Measurements from ENCODE around the gene TUBB. TPM values are rescaled to one million over a fixed set of nuclear protein-coding genes. Genes with fewer than 3 reads are reported as not detected.

Gene TUBB
- total RNA-seq, 4 donors from 2014 or later: 151 to 351 (median 255) TPM

DNA sequence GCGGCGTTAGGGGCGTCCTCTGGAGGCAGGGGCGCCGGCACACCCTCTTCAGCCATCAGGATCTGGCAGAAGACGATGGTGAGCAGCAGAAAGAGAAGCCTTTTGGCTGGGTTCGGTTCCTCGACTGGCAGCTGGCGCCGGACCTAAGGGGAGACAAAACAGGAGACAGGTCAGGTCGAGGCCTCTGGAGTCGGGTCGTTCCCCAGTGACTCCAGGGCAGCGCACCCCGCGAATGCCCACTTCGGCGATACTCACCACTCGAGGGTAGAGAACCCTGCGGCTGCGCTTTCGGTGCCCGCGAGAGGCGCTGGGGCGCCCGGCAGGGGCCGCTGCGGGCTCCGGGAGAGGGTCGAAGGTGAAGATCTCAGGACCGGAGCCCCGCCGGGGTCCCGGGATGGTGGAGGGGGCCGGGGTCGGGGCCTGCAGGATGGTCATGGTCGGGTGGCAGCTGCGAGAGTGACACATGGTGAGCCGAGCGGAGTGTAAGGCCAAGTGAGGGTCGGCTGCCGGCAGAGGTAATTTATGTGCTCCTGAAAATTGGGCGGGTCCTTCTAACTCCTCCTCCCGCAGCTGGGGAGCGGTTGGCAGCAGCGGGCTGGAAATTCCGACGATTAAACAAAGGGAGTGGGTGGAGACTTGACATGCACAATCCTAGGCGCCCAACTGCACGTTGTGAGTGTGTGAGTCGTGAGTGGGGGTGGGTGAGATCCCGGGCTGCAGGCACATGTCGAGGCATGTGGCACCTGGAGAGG lies 24.1 kb downstream of the TUBB start, which contains the start of gene IER3:
Gene IER3 (minus strand): TSS at position 494 of the 752 bp plus-strand sequence. CDS start 29 bp downstream, at position 465.
- Histone ChIP-seq H3K27me3 (no peaks in the 10 kb centered on the region), H3K36me3 (peaks cover 4 to 19% (median 12%) of the 10 kb centered on the region in 3 donors), H3K4me1 (peaks cover 21 to 79% (median 41%) of the 10 kb centered on the region in 3 donors), H3K4me3 (peak within 1 kb of the TSS; percentile 58 to 90 (median 82)), H3K27ac (peak within 1 kb of the TSS; percentile 92 to 99 (median 96)), H3K9me3 (no peaks in the 10 kb centered on the region)
- TF ChIP-seq, protein P1, sequence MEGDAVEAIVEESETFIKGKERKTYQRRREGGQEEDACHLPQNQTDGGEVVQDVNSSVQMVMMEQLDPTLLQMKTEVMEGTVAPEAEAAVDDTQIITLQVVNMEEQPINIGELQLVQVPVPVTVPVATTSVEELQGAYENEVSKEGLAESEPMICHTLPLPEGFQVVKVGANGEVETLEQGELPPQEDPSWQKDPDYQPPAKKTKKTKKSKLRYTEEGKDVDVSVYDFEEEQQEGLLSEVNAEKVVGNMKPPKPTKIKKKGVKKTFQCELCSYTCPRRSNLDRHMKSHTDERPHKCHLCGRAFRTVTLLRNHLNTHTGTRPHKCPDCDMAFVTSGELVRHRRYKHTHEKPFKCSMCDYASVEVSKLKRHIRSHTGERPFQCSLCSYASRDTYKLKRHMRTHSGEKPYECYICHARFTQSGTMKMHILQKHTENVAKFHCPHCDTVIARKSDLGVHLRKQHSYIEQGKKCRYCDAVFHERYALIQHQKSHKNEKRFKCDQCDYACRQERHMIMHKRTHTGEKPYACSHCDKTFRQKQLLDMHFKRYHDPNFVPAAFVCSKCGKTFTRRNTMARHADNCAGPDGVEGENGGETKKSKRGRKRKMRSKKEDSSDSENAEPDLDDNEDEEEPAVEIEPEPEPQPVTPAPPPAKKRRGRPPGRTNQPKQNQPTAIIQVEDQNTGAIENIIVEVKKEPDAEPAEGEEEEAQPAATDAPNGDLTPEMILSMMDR (IDR thresholded peaks at IDR 0.05): peak; percentile 37 to 71 (median 65)
- TF ChIP-seq POLR2A (IDR thresholded peaks at IDR 0.05): peak in 2 of 4 donors; percentile 90 to 95
- DNase-seq: no peak
- 0% methylated on average over 8 to 18 of the region's 54 CpGs for WGBS, 2 donors
- intact Hi-C loops (cut with DNase I): loop anchor here (5.0 kb wide), 2 partner anchors 78 to 138 kb away; partner anchors contain the start of gene DDR1

DNA sequence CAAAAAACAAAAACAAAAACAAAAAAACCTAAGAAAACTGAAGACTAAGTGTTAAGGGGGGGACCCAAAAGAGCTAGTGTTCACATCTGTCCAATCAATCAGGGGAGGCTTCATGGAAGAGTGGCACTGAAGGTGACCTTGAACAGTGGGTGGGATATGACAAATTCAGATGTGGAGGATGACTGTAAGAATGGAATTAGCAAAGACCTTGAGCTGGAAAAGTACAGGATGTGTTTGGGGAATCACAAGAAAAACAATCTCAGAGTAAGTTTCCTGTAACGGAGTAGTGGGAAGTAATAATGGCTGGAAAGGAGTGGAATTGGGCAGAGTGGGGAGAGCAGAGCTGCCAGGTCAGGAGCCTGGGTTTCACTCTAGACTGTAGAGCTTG lies 27.1 kb downstream of the TUBB start:
- H3K27me3 ChIP-seq: no peaks in the 10 kb centered on the region
- peaks cover 31 to 80% (median 50%) of the 10 kb centered on the region in 3 donors for H3K4me1 ChIP-seq
- intact Hi-C loops (cut with DNase I): no loop called here
- no peaks in the 10 kb centered on the region for H3K9me3 ChIP-seq
- TF ChIP-seq, protein P1 (IDR thresholded peaks at IDR 0.05): no peak
- TF ChIP-seq POLR2A (IDR thresholded peaks at IDR 0.05): no peak
- no peak for DNase-seq
- H3K36me3 ChIP-seq: no peaks in the 10 kb centered on the region
- no peak overlapping the region for H3K4me3 ChIP-seq
- H3K27ac ChIP-seq: peak overlapping the region; percentile 67 to 95 (median 90)
- 67 to 81% methylated on average over 1 of the region's 1 CpG for WGBS, 2 donors

DNA sequence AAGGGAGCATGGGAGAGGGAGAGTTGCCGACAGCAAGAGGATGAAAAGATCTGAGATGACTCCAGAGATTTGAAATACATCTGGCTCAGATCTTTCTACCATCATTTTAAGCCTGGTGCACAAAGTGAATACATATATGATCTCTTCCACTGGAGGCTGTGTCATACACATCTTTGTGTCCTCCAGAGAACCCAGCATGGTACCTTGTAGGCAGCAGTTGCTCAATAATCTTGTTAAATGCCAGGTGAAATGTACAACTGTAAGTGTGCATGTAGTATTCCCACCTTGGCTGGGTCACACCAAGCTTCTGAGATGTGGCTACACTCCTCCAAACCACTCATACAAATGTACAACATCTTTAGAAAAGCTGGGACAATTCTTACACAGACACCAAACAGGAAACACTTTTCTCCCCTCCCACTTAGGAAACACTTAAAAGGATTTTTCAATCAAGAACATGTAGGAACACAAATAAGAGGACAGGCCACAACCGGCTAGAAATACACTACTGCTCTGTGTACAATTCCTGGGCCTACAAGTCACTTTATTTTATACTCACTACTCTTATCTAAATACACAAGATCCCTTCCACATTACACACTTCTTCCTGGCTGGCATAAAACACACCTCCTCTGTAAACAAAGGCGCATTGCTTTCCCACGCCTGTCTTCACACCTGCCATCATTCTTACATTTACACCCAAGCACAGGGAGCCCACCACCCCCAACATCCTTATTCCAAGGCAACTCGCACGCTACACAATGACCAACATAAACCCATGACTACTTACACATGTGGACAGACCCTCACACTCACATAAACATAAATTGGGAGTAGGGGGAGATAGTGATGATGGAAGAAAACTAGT lies 28.0 kb downstream of the TUBB start:
- TF ChIP-seq POLR2A (IDR thresholded peaks at IDR 0.05): no peak
- Histone ChIP-seq H3K4me3 (no peak overlapping the region), H3K27ac (peak overlapping the region; percentile 67 to 95 (median 90)), H3K27me3 (no peaks in the 10 kb centered on the region), H3K4me1 (peaks cover 39 to 85% (median 58%) of the 10 kb centered on the region in 3 donors), H3K9me3 (no peaks in the 10 kb centered on the region), H3K36me3 (no peaks in the 10 kb centered on the region)
- no peak for DNase-seq
- WGBS, 2 donors: 48% methylated on average over 6 of the region's 6 CpGs
- intact Hi-C loops (cut with DNase I): no loop called here

DNA sequence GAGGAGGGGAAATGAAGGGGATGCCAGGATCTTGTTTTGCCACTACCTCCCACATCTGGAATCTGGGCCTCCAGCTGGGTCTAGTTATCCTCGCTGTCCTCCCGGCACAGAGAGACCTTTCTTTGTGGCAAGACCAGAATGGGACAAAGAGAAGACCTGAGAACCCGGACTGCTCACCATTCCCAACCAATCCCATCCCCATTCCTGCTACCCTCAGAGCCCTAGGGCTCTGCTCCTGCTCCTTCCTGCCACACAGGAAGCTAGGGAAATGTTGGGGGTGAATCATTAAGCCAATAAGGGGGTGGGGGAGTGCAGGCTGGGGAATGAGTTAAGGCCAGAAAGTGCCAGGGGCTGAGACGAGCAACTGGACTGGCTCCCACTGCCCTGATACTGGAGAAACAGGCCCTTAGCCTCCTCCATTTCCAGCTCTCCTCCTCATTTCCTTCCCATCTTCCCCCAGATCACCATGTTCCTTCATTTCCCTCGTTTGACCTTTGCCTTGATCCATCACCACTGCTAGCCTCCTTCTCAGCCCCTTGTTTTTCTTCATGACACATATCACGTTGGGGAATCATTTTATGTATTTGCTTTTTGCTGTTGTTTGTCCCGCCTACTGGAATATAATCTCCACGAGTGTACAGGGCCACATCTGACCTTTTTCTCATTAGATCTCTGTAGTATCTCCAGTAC lies 28.8 kb downstream of the TUBB start:
- H3K9me3 ChIP-seq: no peaks in the 10 kb centered on the region
- peaks cover 40 to 84% (median 60%) of the 10 kb centered on the region in 3 donors for H3K4me1 ChIP-seq
- intact Hi-C loops (cut with DNase I): no loop called here
- 50% methylated on average over 8 of the region's 8 CpGs for WGBS, 2 donors
- H3K4me3 ChIP-seq: no peak overlapping the region
- no peak for DNase-seq
- TF ChIP-seq, protein P1 (IDR thresholded peaks at IDR 0.05): no peak
- TF ChIP-seq POLR2A (IDR thresholded peaks at IDR 0.05): no peak
- H3K36me3 ChIP-seq: no peaks in the 10 kb centered on the region
- peak overlapping the region; percentile 67 to 95 (median 90) for H3K27ac ChIP-seq
- no peaks in the 10 kb centered on the region for H3K27me3 ChIP-seq

All from esophagus squamous epithelium (tissue), 5 donors.